ENCODE data around the gene TRIM28.
"Not testable (repeated sequence)": the region's sequence is repeated elsewhere in the genome, so short reads cannot be mapped to it uniquely, and the experiment has no call there.

The TRIM28 gene

GRCh38 chr19:58570770-58571574 is 27.1 kb downstream of the TRIM28 start:
- peaks cover 6% of the 10 kb centered on the region for H3K4me1 ChIP-seq (ENCODE audit: control insufficient read depth, low read depth, low read length)
- no peaks in the 10 kb centered on the region for H3K27me3 ChIP-seq (ENCODE audit: control insufficient read depth, insufficient read depth, low read length)
- H3K9ac ChIP-seq (ENCODE audit: low read length) = no peak overlapping the region
- H3K36me3 ChIP-seq (ENCODE audit: control insufficient read depth, low read depth, low read length) = peaks cover 7% of the 10 kb centered on the region
- no peaks in the 10 kb centered on the region for H3K9me3 ChIP-seq (ENCODE audit: control insufficient read depth, low read depth, low read length)
- no peak overlapping the region for H3K4me3 ChIP-seq (ENCODE audit: low read length)
- no peak overlapping the region for H3K27ac ChIP-seq (ENCODE audit: low read length)

DNA sequence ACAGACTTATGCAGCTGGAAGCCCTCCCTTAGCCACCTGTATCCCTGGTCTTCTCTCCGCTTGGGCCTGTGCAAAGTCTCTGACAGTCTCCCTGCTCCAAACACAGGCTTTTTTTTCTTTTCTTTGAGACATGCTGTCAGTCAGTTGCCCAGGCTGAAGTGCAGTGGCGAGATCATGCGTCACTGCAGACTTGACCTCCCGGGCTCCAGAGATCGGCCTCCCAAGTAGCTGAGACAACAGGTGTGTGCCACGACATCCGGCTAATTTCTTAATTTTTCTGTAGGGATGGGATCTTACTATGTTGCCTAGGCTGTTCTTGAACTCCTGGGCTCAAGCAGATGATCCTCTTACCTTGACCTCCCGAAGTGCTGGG is 27.7 kb downstream of the TRIM28 start:
- Histone ChIP-seq H3K4me1 (ENCODE audit: control insufficient read depth, low read depth, low read length) (peaks cover 6% of the 10 kb centered on the region), H3K4me3 (ENCODE audit: low read length) (no peak overlapping the region), H3K27ac (ENCODE audit: low read length) (no peak overlapping the region), H3K9me3 (ENCODE audit: control insufficient read depth, low read depth, low read length) (no peaks in the 10 kb centered on the region), H3K27me3 (ENCODE audit: control insufficient read depth, insufficient read depth, low read length) (no peaks in the 10 kb centered on the region), H3K36me3 (ENCODE audit: control insufficient read depth, low read depth, low read length) (peaks cover 7% of the 10 kb centered on the region), H3K9ac (ENCODE audit: low read length) (no peak overlapping the region)

DNA sequence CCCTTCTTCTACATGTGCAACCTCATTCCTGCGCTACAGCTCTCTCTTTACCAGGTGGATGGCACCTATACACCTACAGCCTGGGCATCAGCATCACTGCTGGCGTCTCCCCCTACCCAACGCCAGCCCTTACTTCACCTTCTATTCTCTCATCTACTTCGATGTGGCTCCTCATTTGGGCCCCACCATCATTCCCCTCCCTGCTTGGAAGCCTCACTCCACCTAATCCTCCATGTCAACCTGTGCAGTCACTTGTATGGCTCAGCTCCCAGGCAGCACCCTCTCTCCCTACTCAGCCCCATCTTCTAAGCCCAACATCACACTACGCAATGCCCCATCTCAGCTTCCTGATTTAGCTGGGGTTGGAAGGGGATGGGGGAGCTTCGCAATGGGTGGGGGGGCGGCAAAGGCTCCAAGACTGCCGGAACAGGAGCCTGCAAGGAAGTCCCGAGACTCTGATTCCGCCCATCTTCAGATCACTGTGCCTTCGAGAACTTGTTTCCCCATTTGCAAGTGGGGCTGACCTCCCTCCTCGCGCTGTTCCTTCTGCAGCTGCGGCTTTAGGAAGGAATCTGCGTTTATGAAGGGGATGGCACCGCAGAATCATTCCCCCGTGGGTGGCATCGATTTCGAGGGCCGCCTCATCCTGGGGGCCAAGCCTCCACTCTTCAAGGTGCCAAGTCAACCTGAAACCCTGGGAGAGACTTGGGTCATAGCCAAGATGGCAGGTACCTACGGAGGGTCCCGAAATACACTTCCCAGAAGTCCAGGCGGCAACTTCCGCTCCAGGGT is 28.4 kb downstream of the TRIM28 start:
- Histone ChIP-seq H3K36me3 (ENCODE audit: control insufficient read depth, low read depth, low read length) (peaks cover 7% of the 10 kb centered on the region), H3K27ac (ENCODE audit: low read length) (peak overlapping the region; percentile 44), H3K4me1 (ENCODE audit: control insufficient read depth, low read depth, low read length) (peaks cover 6% of the 10 kb centered on the region), H3K4me3 (ENCODE audit: low read length) (peak overlapping the region; percentile 90), H3K9me3 (ENCODE audit: control insufficient read depth, low read depth, low read length) (no peaks in the 10 kb centered on the region), H3K27me3 (ENCODE audit: control insufficient read depth, insufficient read depth, low read length) (no peaks in the 10 kb centered on the region), H3K9ac (ENCODE audit: low read length) (peak overlapping the region; percentile 94)

DNA sequence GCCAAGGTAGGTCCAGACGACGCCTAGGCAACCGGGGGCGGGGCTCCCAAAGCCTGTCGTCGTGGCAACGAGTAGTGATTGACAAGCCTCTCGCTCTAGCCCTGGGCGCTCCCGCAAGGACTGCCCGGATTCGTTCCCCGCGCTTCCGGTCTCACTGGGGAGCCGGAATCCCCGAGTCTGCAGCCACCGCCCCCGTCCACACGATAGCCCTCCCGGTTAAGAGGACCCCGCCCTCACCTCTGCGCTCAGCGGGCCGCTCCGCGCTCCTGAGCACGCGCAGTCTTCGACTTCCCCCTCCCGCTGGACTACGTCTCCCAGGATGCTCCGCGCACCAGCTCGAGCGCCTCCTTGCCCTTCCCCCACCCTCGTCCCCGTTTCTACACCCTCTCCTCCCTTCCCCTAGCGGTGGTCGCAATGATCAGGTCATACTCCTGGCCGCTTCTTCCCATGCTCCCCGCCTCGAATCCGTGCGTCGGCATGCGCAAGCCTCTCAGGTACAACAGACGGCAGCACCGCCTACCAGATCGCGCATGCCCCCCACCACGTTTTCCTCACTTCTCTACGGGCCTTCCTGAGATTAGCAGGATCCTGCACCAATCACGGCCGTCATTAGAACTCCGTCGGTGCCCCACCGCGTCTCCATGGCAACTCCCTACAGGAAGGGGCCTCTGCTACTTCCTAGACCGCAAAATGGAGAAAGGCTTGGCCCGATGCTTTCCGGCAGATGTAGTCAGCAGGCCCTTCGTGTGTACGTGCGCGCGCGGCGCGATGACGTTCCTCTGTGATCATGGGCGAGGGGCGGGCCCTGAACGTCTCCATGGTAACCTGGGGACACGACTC is 29.2 kb downstream of the TRIM28 start, which contains the start of gene MZF1:
Gene MZF1, minus strand, starts transcription at position 518 of the 840 bp plus-strand sequence. CDS start 1,946 bp downstream, outside the sequence.
- Histone ChIP-seq H3K27ac (ENCODE audit: low read length) (peak within 1 kb of the TSS; percentile 99), H3K27me3 (ENCODE audit: control insufficient read depth, insufficient read depth, low read length) (no peaks in the 10 kb centered on the region), H3K9ac (ENCODE audit: low read length) (peak within 1 kb of the TSS; percentile 94), H3K4me1 (ENCODE audit: control insufficient read depth, low read depth, low read length) (peaks cover 6% of the 10 kb centered on the region), H3K9me3 (ENCODE audit: control insufficient read depth, low read depth, low read length) (no peaks in the 10 kb centered on the region), H3K4me3 (ENCODE audit: low read length) (peak within 1 kb of the TSS; percentile 90), H3K36me3 (ENCODE audit: control insufficient read depth, low read depth, low read length) (peaks cover 7% of the 10 kb centered on the region)

- H3K4me1 ChIP-seq (ENCODE audit: control insufficient read depth, low read depth, low read length) = peaks cover 6% of the 10 kb centered on the region
- H3K9me3 ChIP-seq (ENCODE audit: control insufficient read depth, low read depth, low read length) = no peaks in the 10 kb centered on the region
- peak overlapping the region; percentile 65 for H3K27ac ChIP-seq (ENCODE audit: low read length)
- no peaks in the 10 kb centered on the region for H3K27me3 ChIP-seq (ENCODE audit: control insufficient read depth, insufficient read depth, low read length)
- peak overlapping the region; percentile 90 for H3K4me3 ChIP-seq (ENCODE audit: low read length)
- H3K36me3 ChIP-seq (ENCODE audit: control insufficient read depth, low read depth, low read length) = peaks cover 7% of the 10 kb centered on the region
- peak overlapping the region; percentile 94 for H3K9ac ChIP-seq (ENCODE audit: low read length)
Measured at GRCh38 chr19:58573658-58574164, 29.8 kb downstream of the TRIM28 start.

DNA sequence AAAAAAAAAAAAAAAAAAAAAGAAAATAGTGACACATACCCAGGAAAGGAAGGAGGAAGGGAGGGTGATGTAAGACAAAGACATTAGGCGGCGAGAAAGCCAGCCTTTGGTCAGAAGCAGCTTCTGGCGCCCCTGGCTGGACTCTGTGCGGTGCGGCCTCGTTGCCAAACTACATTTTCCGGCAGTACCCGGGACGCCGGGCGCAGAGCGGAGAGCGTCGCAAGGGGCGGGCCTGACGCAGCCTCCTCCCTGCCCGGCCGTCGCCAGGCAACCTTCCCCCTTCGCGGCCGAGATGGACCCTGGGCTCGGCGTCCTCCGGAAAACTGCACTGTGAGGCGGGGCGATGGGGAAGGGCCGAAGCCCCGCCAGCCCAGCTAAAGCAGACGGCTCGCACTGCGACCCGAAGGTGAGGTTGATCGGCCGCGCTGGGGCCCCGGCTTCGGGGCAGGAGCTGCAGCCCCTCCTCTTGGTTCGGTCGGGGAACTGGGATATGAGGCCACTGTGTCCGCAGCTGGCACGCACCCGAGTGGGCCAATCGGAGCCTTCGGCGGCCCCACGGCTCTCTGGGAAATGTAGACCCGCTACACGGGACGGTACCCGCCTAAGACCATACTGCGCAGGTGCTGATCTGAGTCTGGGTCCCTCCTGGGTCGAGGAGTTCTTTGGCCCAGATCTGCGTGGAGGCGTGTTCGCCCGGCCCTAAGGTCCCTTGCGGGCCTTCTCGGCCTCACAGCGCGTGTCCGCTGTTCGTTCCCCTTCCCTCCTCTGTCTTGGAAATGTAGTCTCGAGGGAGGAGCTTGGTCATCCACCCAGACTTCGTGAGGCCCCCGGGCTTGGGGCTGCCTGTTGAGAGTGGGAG is 31.5 kb downstream of the TRIM28 start:
- Histone ChIP-seq H3K27ac (ENCODE audit: low read length) (peak overlapping the region; percentile 74), H3K4me1 (ENCODE audit: control insufficient read depth, low read depth, low read length) (peaks cover 6% of the 10 kb centered on the region), H3K36me3 (ENCODE audit: control insufficient read depth, low read depth, low read length) (peaks cover 3% of the 10 kb centered on the region), H3K27me3 (ENCODE audit: control insufficient read depth, insufficient read depth, low read length) (no peaks in the 10 kb centered on the region), H3K9ac (ENCODE audit: low read length) (peak overlapping the region; percentile 76), H3K4me3 (ENCODE audit: low read length) (peak overlapping the region; percentile 93), H3K9me3 (ENCODE audit: control insufficient read depth, low read depth, low read length) (no peaks in the 10 kb centered on the region)

- not testable (repeated sequence) for H3K9me3 ChIP-seq (ENCODE audit: control insufficient read depth, low read depth, low read length); H3K36me3 ChIP-seq (ENCODE audit: control insufficient read depth, low read depth, low read length); H3K27ac ChIP-seq (ENCODE audit: low read length); H3K4me1 ChIP-seq (ENCODE audit: control insufficient read depth, low read depth, low read length); H3K4me3 ChIP-seq (ENCODE audit: low read length); H3K27me3 ChIP-seq (ENCODE audit: control insufficient read depth, insufficient read depth, low read length); H3K9ac ChIP-seq (ENCODE audit: low read length)
Measured at GRCh38 chr19:58577581-58577980, 33.7 kb downstream of the TRIM28 start.

DNA sequence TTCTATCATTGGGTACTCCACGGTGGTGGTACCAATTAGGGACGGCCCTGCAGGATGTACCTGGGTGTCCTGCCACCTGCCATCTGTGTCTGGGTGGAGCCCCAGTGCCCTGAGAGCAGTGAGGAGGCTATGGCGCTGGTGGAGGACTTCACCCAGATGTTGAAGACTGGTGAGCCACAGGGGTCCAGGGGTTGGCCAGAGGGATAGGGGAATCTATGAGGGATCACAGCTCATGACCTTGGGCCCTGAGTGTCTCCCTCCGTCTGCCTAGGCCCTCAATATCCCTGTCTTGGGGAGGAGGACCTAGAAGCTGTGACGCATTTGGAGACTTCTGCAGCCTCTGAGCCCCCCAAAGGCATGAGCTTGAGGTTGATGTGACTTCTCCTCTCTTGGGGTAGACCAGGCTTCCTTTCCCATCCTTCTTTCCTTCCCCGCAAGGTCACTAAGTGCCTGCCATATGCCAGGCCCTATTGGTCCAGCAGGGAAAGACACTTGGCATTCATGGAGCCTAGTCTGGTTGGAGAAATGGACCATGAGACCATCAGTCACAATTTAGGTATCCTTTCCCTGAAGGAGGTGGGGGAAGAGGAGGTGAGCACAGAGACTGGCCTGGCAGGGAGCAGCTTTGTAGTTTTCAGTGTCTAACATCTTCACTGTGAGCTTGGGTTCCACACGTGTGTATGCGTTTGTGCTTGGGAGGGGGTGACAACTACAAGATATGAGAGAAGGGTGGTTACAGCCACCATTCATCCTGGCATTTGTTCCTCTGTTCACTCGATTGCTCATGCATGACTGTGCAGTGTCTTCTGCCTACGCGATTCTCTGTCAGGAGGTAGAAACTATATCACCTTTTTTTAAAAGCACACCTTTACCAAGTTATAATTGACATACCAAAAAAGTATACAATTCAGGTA is 34.4 kb downstream of the TRIM28 start:
- peaks cover 6% of the 10 kb centered on the region for H3K4me1 ChIP-seq (ENCODE audit: control insufficient read depth, low read depth, low read length)
- H3K9me3 ChIP-seq (ENCODE audit: control insufficient read depth, low read depth, low read length) = no peaks in the 10 kb centered on the region
- H3K27ac ChIP-seq (ENCODE audit: low read length) = no peak overlapping the region
- H3K4me3 ChIP-seq (ENCODE audit: low read length) = no peak overlapping the region
- H3K36me3 ChIP-seq (ENCODE audit: control insufficient read depth, low read depth, low read length) = peaks cover 3% of the 10 kb centered on the region
- H3K9ac ChIP-seq (ENCODE audit: low read length) = no peak overlapping the region
- no peaks in the 10 kb centered on the region for H3K27me3 ChIP-seq (ENCODE audit: control insufficient read depth, insufficient read depth, low read length)

GRCh38 chr19:58579473-58580142 is 35.7 kb downstream of the TRIM28 start:
- no peak overlapping the region for H3K4me3 ChIP-seq (ENCODE audit: low read length)
- no peaks in the 10 kb centered on the region for H3K27me3 ChIP-seq (ENCODE audit: control insufficient read depth, insufficient read depth, low read length)
- no peak overlapping the region for H3K9ac ChIP-seq (ENCODE audit: low read length)
- peaks cover 3% of the 10 kb centered on the region for H3K36me3 ChIP-seq (ENCODE audit: control insufficient read depth, low read depth, low read length)
- no peaks in the 10 kb centered on the region for H3K4me1 ChIP-seq (ENCODE audit: control insufficient read depth, low read depth, low read length)
- no peaks in the 10 kb centered on the region for H3K9me3 ChIP-seq (ENCODE audit: control insufficient read depth, low read depth, low read length)
- H3K27ac ChIP-seq (ENCODE audit: low read length) = no peak overlapping the region
